Smooth muscle cell of the coronary artery (primary cell): Measurements from ENCODE around the gene THAP8. TPM values are rescaled to one million over a fixed set of nuclear protein-coding genes. Genes with fewer than 3 reads are reported as not detected.

Experiments used
- total RNA-seq: library from RNA; depleted of rRNA; stranded (reverse); fragments of >200 nt; gene quantifications from 2 replicates; pipeline ENCODE4 v1.2.3, GENCODE V29; 2014; ENCODE audit warnings: low replicate concordance

Gene THAP8, protein sequence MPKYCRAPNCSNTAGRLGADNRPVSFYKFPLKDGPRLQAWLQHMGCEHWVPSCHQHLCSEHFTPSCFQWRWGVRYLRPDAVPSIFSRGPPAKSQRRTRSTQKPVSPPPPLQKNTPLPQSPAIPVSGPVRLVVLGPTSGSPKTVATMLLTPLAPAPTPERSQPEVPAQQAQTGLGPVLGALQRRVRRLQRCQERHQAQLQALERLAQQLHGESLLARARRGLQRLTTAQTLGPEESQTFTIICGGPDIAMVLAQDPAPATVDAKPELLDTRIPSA
- total RNA-seq: 1.1 and 2.8 TPM in 2 replicates

DNA sequence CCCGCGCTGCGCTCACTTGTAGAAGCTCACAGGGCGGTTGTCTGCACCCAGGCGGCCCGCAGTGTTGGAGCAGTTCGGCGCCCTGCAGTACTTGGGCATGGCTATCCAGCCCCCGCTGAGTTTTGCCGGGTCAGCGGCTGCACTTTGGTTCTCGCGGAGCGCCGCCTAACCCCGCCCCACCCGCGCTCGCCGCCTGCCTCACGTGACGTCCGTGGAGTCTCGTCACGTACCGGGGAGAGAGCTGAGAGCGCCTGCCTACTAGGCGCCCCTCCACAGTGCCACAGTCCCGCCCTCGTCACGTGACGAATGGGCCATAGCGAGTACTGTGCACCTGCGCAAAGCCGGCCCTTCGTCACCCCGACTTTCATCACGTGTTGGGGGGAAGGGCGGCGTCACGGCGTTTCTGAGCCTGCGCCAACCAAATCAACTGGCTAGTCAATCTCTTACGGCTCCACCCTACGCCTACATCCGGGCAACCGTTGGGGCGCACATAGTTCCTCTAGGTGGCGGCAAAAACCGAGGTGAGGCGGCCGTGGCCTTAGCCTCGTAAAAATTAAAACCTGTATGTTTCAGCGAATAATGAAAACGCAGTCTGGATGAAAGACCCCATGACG, at the start of gene THAP8:
THAP8 (minus strand) TSS at position 167 of the 614 bp plus-strand sequence; CDS start at position 99, 68 bp downstream.

DNA sequence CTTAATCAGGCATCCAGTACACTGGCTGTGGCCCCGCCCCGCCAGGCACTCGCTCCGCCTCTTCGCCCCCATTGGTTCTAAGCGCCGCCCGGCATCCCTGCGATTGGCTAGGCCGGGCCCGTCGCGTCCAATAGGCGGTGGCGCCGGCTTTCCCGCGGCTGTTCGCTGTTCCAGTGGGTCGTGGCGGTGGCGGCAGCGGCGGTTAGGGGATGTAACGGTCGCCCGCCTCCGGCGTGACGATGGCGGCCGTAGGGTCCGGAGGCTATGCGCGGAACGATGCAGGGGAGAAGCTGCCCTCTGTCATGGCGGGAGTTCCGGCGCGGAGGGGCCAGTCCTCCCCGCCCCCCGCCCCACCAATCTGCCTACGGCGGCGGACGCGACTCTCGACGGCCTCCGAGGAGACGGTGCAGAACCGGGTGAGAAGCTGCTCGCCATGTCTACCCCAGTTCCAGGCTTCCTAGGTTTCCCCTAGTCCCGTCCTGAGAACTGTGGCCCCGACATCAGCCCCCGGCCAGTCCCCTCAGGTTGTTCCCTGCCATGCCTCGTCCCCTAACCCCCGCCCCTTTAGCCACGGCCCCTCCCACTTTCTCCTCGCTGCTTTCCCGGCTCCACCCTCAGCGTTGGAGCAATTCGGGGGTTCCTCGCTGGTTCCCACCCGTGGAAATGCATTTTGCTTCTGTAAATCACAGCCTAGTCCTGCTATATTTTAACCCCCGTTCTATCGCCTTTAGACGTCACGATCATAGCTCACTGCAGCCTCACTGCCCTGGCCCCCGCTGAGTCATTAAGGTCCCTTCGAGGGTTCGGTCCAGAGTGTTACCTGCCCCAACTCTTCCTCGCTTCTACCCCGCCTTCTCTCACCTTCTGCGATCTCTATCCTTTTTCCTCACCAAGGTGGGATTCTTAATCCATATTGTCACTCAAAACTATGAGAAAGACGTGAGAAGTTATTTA, 925 bp upstream of the THAP8 start, which contains the start of gene WDR62:
WDR62 (plus strand) TSS at position 165 of the 954 bp plus-strand sequence; CDS start at position 240, 75 bp downstream.

DNA sequence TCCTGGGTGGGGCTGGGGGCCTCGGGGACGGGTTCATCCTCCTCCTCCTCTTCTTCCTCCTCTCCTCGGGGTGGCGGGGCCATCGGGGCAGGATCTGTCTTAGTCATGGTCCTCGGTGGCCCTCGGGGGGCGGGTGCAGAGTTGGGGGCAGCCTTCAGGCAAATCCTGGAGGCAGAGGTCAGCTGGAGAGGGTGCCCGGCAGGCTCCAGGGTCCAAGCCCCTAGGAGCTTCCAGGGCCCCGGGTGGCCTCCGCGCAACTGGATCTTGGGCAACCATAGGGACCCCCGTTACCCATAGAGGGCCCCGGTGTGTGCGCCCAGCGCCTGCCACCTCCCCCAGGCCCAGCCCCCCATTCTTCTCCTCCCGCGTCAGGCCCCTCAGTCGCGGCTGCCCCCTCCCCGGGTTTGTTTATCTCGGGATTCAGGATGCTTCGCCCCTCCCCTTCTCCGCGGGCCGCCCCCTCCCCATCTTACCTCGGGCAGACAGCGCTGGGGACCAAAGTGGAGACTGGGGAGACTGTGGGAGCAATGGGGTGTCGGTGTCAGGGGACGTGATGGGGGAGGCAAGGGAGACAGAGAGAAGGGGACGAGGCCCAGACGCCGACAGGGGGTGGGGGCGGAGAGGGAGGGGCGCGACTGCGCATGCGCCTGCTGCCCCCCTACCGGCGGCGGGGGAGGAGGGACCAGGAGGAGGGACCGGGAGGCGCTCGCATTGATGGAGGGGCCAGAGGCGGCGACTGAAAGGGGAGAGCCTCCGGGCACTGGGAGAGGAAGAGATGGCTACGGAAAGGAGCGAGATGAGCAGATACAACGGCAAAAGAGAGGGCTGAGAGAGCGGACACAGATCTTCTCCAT, 21.6 kb downstream of the THAP8 start, which contains the start of gene CLIP3:
CLIP3 (minus strand) TSS at position 623 of the 854 bp plus-strand sequence; CDS start at position 107, 516 bp downstream.

DNA sequence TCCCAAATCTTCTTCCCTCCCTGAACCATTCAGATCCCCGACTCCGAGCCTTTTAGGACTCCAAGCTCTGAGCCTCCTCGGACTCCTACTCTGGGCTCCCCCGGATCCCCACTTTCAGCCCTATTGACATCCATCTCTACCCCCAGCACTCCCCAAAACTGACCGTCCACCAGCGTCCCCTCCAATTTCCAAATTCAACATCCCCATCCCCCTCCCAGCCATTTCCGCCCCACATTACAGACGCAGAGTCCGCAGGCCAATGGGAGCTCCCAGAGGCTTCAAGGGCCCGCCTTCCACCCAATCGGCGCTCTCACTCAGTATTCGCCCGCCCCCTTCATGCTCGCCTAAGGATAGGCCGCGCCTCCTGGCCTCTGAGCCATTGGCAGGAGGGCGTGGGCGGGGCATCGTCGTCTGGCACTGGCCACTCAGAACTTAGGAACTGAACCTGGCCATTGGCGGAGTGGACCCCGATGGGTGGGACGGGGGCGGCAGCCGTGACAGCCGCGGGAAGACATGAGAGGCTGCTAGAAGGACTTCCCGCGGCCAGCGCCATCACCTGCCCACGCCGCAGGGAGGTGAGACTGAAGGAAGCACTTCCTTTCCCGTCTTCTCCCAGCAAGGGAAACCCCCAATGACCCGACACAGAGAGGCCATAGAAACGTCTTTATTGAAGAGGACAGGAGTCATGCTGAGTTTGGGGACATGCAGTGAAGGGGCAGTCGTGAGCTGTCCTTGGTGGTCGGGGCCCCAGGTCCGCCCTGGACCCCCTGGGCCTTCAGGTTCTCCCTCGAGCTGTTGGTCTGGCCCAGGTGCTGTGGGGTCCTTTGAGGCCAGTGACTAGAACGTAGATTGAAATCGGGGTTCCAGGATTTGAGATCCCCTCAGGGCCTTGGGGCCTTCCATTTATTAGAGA, 39.8 kb downstream of the THAP8 start, which contains the start of gene ALKBH6:
ALKBH6 (minus strand) TSS at position 202 of the 913 bp plus-strand sequence. CDS start 816 bp downstream, outside the sequence.

DNA sequence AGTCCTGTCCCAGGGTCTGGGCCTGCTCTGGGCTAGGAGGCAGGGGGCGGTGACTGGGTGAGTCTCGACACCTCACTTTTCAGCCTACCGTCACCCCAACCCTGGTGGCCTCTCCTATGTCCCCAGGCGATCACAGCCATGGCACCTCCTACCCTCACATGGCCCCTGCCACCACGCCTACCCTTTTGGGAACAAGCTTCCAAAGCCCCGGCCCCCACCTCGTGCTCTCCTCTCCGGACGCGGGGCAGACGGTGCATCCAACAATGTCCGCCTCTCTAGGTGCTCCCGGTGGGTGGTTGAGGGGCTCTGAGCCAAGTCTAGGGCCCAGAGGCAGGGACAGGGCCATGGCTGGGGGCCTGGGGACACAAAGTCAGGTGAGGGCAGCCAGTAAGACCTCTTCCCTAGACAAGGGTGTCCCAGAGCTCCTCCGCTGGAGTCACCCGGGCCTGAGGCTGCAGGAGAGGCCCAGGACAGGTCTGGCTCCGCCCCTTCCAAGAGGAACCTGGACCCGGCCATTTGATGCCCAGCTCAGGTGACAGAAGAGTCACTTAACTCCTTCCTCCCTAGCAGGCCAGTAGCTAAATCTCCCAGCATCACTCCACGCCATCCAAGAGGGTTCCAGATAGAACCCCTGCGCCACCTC, 45.6 kb downstream of the THAP8 start, which contains the start of gene SYNE4:
SYNE4 (minus strand) TSS at position 478 of the 643 bp plus-strand sequence; CDS start at position 346, 132 bp downstream.

DNA sequence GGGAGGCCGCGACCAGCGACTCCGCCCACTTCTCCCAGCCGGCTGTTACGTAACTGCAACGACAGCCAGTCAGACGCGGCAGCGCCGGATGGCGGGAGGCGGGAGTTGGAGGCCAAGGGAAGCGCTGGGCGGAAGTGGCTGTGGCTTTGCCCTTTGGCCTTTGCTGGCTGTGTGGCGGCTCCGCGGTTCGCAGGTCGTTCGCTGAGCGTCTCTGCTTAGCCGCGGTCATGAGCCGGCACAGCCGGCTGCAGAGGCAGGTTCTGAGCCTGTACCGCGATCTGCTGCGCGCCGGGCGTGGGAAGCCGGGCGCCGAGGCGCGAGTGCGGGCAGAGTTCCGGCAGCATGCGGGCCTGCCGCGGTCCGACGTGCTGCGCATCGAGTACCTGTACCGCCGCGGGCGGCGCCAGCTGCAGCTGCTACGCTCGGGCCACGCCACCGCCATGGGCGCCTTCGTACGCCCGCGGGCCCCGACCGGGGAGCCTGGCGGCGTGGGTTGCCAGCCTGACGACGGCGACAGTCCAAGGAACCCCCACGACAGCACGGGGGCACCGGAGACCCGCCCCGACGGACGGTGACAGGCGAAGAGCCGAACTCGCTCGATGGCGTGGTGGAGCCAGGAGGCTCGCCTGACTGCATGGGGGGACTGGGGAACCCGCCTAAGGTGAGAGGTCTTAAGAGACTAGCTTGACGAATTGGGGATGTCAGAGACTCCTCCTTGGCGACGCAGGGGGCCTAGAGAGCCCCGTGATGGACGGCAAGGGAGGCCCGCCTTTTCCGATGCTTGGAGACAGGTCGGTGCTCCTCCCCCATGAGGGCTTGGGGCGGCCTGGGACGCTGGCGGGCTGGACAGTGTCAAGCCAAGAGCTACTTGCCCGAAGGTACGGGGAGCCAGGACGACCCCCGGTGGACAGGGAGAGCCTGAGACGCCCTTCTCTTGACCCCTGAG, 58.8 kb downstream of the THAP8 start, which contains the start of gene SDHAF1:
SDHAF1 (plus strand) TSS at position 141 of the 946 bp plus-strand sequence; CDS start at position 228, 87 bp downstream.

Other genes starting within 250 kb of the THAP8 start
- gene PRODH2, start 241.4 kb downstream of the THAP8 start, total RNA-seq: not detected in 2 replicates
- gene NPHS1, start 201.8 kb downstream of the THAP8 start, total RNA-seq: not detected in 2 replicates
- not detected in 2 replicates for gene KIRREL2, start 197.4 kb downstream of the THAP8 start, total RNA-seq
- 2.1 and 18.6 TPM in 2 replicates for gene APLP1, start 185.7 kb downstream of the THAP8 start, total RNA-seq
- gene NFKBID, start 153.7 kb downstream of the THAP8 start, total RNA-seq: 2.2 and 7.1 TPM in 2 replicates
- 0.60 and 4.6 TPM in 2 replicates for gene HCST, start 151.8 kb downstream of the THAP8 start, total RNA-seq
- gene TYROBP, start 146.0 kb downstream of the THAP8 start, total RNA-seq: not detected in 2 replicates
- 1.1 and 1.5 TPM in 2 replicates for gene LRFN3, start 117.9 kb downstream of the THAP8 start, total RNA-seq
- 6.8 and 13.5 TPM in 2 replicates for gene SDHAF1, start 59.1 kb downstream of the THAP8 start, total RNA-seq
- 0.08 TPM in 1 of 2 replicates, not detected in the other for gene SYNE4, start 45.5 kb downstream of the THAP8 start, total RNA-seq
- 5.4 and 15.6 TPM in 2 replicates for gene ALKBH6, start 40.1 kb downstream of the THAP8 start, total RNA-seq
- gene CLIP3, start 21.4 kb downstream of the THAP8 start, total RNA-seq: 3.7 and 12.8 TPM in 2 replicates
- 0.12 and 1.1 TPM in 2 replicates for gene WDR62, start 612 bp upstream of the THAP8 start, total RNA-seq
- gene OVOL3, start 56.9 kb upstream of the THAP8 start, total RNA-seq: not detected in 2 replicates
- gene POLR2I, start 60.6 kb upstream of the THAP8 start, total RNA-seq: 131 and 194 TPM in 2 replicates
- gene TBCB, start 61.2 kb upstream of the THAP8 start, total RNA-seq: 315 and 328 TPM in 2 replicates
- gene CAPNS1, start 85.8 kb upstream of the THAP8 start, total RNA-seq: 535 and 598 TPM in 2 replicates
- 50.9 and 81.3 TPM in 2 replicates for gene COX7A1, start 98.2 kb upstream of the THAP8 start, total RNA-seq
- gene ZNF565, start 160.4 kb upstream of the THAP8 start, total RNA-seq: 5.0 and 10.2 TPM in 2 replicates
- 78.7 and 94.9 TPM in 2 replicates for gene ZNF146, start 160.8 kb upstream of the THAP8 start, total RNA-seq